Activated CD8-positive, alpha-beta T cell treated with anti-CD3 and anti-CD28 coated beads for 36 hours (primary cell): ENCODE data around the gene RBP4. TPM values are rescaled to one million over a fixed set of nuclear protein-coding genes. Genes with fewer than 3 reads are reported as not detected.

ENCODE experiments used
- ATAC-seq: fragments of 200-7000 bp; cut with Tn5 transposase; one replicate; pipeline ENCODE4 v1.10.0; 2021; ENCODE audit warnings: mild to moderate bottlenecking, moderate library complexity
- CTCF ChIA-PET: fragments of 350-600 bp; sonication (Branson Sonifier 250); formaldehyde crosslinking; loops from one replicate; lab custom pipeline; 2021; ENCODE audit warnings: antibody characterized with exemption; lab: Charles Lee
- POLR2A ChIA-PET: fragments of 350-600 bp; sonication (Branson Sonifier 250); formaldehyde crosslinking; loops from one replicate; lab custom pipeline; 2021; ENCODE audit warnings: antibody characterized with exemption; lab: Charles Lee
- DNase-seq: peaks from one replicate; pipeline ENCODE4 v3.0.0-alpha.2; 2020
- H3K27ac Mint-ChIP-seq: one replicate; pipeline ENCODE4 v1.8.0; 2021; ENCODE audit warnings: mild to moderate bottlenecking, mixed read lengths
- H3K27me3 Mint-ChIP-seq: one replicate; pipeline ENCODE4 v1.8.0; 2021; ENCODE audit warnings: mixed read lengths
- H3K36me3 Mint-ChIP-seq: one replicate; pipeline ENCODE4 v1.8.0; 2021; ENCODE audit warnings: low read depth, mixed read lengths
- H3K4me1 Mint-ChIP-seq: one replicate; pipeline ENCODE4 v1.8.0; 2021; ENCODE audit warnings: low read depth, mixed read lengths
- H3K4me3 Mint-ChIP-seq: one replicate; pipeline ENCODE4 v1.8.0; 2021; ENCODE audit warnings: mild to moderate bottlenecking, moderate library complexity, mixed read lengths
- H3K9me3 Mint-ChIP-seq: one replicate; pipeline ENCODE4 v1.8.0; 2021; ENCODE audit warnings: mixed read lengths
- intact Hi-C: fragments of 100-400 bp; cut with micrococcal nuclease; formaldehyde crosslinking; loops from one replicate; pipeline ENCODE4 v1.10.0; 2022
- total RNA-seq, 2 experiments: library from RNA; stranded (reverse); gene quantifications; one replicate each; pipeline ENCODE4 v1.2.3, GENCODE V29; 2021
- TF ChIP-seq, protein P1 (sequence below): fragments of 200-600 bp; IDR thresholded peaks from one replicate; pipeline ENCODE4 v1.8.0; 2022; ENCODE audit warnings: antibody characterized with exemption, mild to moderate bottlenecking

RBP4 gene
- total RNA-seq, 2 experiments from 2014 or later: not detected

DNA sequence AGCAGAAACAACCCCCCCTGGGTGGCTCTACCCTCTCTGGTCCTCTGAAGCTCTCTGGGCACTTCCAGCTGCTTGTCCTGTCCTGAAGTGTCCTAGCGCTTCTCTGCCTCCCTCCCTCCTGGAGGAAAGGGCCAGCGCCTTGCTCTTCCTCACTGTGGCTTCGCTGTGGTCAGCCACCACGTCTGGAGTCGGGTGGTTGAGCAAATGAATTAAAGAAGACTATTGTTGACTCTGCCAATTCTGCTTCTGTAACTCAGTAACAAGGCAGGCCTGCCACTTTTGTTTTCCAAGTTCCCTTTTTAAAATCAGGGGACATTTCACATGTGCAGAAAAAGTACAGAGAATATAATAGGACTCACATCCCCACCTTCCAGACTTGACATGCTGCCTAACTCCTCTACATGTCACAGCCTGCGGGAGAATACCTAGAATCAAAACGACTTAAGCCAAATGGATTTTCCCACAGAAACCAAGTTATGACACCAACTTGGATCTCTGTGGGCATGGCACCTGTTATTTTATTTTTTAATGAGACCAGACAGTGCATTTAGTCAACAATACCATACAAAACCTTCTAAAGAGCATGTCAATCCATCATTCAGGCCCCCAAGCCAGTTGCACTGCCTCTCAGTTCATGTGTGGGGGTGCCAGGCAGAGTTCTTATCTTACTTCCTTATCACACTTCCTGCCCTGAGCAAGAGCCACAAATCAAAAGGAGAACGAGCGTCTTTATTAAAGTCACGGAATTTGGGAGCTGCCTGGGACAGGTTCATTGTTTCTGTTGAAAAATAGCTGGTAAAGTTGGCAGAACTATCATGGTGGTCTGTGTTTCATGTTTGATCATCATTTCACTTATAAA lies 27.8 kb downstream of the RBP4 start:
- no peak overlapping the region for H3K27ac Mint-ChIP-seq
- H3K4me1 Mint-ChIP-seq: peaks cover 2% of the 10 kb centered on the region
- H3K36me3 Mint-ChIP-seq: no peaks in the 10 kb centered on the region
- no peak overlapping the region for H3K4me3 Mint-ChIP-seq
- DNase-seq (no peak), ATAC-seq (no peak)
- ChIA-PET POLR2A (no interaction called here), CTCF (no interaction called here)
- intact Hi-C loops: no loop called here
- H3K9me3 Mint-ChIP-seq: no peaks in the 10 kb centered on the region
- H3K27me3 Mint-ChIP-seq: peaks cover 35% of the 10 kb centered on the region
- TF ChIP-seq, protein P1, sequence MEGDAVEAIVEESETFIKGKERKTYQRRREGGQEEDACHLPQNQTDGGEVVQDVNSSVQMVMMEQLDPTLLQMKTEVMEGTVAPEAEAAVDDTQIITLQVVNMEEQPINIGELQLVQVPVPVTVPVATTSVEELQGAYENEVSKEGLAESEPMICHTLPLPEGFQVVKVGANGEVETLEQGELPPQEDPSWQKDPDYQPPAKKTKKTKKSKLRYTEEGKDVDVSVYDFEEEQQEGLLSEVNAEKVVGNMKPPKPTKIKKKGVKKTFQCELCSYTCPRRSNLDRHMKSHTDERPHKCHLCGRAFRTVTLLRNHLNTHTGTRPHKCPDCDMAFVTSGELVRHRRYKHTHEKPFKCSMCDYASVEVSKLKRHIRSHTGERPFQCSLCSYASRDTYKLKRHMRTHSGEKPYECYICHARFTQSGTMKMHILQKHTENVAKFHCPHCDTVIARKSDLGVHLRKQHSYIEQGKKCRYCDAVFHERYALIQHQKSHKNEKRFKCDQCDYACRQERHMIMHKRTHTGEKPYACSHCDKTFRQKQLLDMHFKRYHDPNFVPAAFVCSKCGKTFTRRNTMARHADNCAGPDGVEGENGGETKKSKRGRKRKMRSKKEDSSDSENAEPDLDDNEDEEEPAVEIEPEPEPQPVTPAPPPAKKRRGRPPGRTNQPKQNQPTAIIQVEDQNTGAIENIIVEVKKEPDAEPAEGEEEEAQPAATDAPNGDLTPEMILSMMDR: no peak

DNA sequence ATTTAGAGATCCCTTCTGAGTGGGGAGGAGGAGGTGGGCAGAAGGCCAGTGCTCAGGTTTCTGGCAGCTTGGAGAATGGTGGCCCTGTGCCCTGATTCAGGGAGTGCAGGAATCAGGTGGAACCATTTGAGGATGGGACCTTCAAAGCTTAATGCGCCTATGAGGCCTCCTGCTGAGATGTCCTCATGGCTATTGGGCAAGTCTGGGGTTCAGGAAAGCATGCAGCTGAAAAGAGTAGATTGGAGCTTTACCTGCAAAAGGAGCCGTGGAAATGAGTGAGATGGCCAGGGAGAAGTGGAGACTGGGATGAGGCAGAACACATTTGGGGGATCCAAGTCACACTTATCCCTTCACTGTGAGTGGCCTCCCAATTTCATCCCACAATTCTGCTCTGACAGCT lies 28.4 kb downstream of the RBP4 start:
- H3K9me3 Mint-ChIP-seq: no peaks in the 10 kb centered on the region
- intact Hi-C loops: no loop called here
- H3K27me3 Mint-ChIP-seq: peaks cover 42% of the 10 kb centered on the region
- POLR2A ChIA-PET: no interaction called here
- no peak overlapping the region for H3K4me3 Mint-ChIP-seq
- DNase-seq: no peak
- CTCF ChIA-PET: no interaction called here
- peaks cover 2% of the 10 kb centered on the region for H3K4me1 Mint-ChIP-seq
- H3K27ac Mint-ChIP-seq: no peak overlapping the region
- ATAC-seq: no peak
- H3K36me3 Mint-ChIP-seq: no peaks in the 10 kb centered on the region
- TF ChIP-seq, protein P1: no peak

DNA sequence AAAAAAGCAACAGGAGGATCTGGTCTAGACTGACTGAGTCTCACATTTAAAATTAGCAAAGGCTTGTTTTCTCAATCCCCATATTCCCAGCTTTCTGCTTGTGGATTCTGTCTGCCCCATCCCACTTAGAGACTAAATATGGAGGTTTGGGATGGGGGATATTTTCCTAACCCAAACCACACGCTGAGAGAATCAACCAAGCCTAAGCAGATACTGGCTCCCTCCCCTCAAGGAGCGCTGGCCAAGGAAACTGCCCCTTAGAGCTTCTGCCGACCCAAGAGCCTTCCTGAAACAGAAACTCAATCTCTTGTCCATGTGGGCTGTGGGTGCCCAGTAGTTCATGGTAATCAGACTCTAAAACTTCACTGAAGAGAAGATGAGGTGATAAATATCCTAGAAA lies 30.7 kb downstream of the RBP4 start:
- TF ChIP-seq, protein P1: no peak
- ChIA-PET CTCF (no interaction called here), POLR2A (no interaction called here)
- DNase-seq (no peak), ATAC-seq (no peak)
- Mint-ChIP-seq H3K27ac (no peak overlapping the region), H3K4me3 (no peak overlapping the region), H3K36me3 (no peaks in the 10 kb centered on the region), H3K9me3 (no peaks in the 10 kb centered on the region), H3K27me3 (peaks cover 58% of the 10 kb centered on the region), H3K4me1 (peaks cover 2% of the 10 kb centered on the region)
- intact Hi-C loops: no loop called here

DNA sequence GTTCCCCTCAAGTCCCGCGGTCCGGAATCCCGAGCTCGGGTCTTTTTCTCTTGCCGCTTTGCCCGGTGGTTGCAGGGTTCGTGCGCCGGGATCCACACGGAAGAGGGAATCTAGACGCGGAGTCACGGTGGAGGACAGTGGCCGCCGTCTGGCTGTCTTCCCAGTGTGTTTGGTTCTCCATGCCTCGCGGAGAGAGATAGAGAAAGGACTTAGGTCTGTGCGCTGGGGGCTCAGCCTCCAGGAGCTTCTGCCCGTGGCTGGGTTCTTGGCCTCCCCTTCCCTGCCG lies 33.0 kb downstream of the RBP4 start:
- DNase-seq (no peak), ATAC-seq (no peak)
- TF ChIP-seq, protein P1: no peak
- Mint-ChIP-seq H3K9me3 (no peaks in the 10 kb centered on the region), H3K27ac (no peak overlapping the region), H3K36me3 (no peaks in the 10 kb centered on the region), H3K4me3 (no peak overlapping the region), H3K4me1 (no peaks in the 10 kb centered on the region), H3K27me3 (peaks cover 55% of the 10 kb centered on the region)
- ChIA-PET CTCF (interaction anchor here (0.7 to 1.0 kb wide), 2 partner anchors 13 to 966 kb away, joined by 3 to 4 read pairs; no protein-coding TSS in a partner anchor), POLR2A (no interaction called here)
- intact Hi-C loops: loop anchor here (10.0 kb wide), 1 partner anchor 107 kb away; no protein-coding TSS in a partner anchor

DNA sequence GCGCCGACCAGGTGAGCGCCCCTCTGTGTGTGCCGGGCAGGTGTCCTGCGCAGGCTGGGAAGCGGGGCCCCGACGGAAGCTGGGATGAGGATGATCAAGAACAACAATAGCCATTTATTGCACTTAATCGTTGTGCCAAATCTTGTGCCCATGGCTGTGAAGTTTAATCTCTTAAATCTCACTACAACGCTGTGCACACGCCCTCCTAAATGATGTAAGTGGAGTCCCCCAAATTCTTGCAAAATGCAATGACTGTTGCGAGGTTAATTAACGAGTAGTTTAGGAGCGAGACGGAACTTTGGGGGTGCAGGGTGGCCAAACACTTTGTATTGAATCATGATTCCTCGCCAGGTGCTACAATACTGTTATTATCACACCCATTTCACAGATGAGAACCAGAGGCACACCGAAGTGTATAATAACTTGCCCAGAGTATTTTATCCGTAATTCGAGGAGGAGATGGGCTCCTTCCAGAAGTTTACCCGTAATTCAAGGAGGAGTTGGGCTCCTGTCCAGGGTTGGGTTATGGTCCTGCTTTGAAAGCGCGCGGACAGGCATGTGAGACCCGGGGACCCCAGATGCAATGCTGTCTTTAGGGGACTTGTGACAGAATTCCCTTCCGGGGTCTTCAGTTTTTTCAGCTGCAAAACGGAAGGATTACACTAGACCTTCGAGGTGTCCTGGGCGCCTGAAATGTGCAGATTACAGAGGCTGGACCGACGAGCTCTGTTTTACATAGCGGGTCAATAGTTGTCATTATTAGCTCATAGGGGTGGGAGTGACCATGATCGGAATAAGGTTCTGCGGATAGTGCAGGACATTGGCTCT lies 33.5 kb downstream of the RBP4 start:
- Mint-ChIP-seq H3K9me3 (no peaks in the 10 kb centered on the region), H3K4me3 (no peak overlapping the region), H3K27me3 (peaks cover 55% of the 10 kb centered on the region), H3K36me3 (no peaks in the 10 kb centered on the region), H3K4me1 (no peaks in the 10 kb centered on the region), H3K27ac (no peak overlapping the region)
- TF ChIP-seq, protein P1: no peak
- CTCF ChIA-PET: interaction anchor here (1.0 kb wide), 1 partner anchor 13 kb away, joined by 4 read pairs; no protein-coding TSS in a partner anchor
- DNase-seq: no peak
- no peak for ATAC-seq
- POLR2A ChIA-PET: no interaction called here
- intact Hi-C loops: loop anchor here (10.0 kb wide), 1 partner anchor 107 kb away; no protein-coding TSS in a partner anchor
